T47D (cell line): ENCODE data around the gene PPIP5K2.

ENCODE experiments used
- DNase-seq, 2 experiments: peaks; one replicate each; pipeline versions ENCODE4 v3.0.0 to v3.0.0-alpha.2; 2011 to 2012; ENCODE audit warnings: low read depth in 1 of 2, low spot score in 1 of 2
- JUND ChIP-seq: IDR thresholded peaks from 2 replicates; pipeline ENCODE4 v1.6.1; 2012; ENCODE audit warnings: low read depth
- in situ Hi-C: cut with HindIII; loops from 2 replicates; pipeline ENCODE4 v1.10.0; 2016; ENCODE audit warnings: low sequenced_read_pairs, low pct_unique_long_range_greater_than_20kb

The PPIP5K2 gene

GRCh38 chr5:103247118-103247517 lies 127.0 kb downstream of the PPIP5K2 start:
- no peak for DNase-seq
- TF ChIP-seq JUND: no peak
- in situ Hi-C loops: no loop called here

GRCh38 chr5:103249068-103249467 lies 129.0 kb downstream of the PPIP5K2 start:
- no peak for TF ChIP-seq JUND
- in situ Hi-C loops: no loop called here

GRCh38 chr5:103254921-103255320 lies 134.8 kb downstream of the PPIP5K2 start:
- DNase-seq: no peak
- in situ Hi-C loops: no loop called here
- TF ChIP-seq JUND: no peak

More at GRCh38 chr5:103249068-103249467, 129.0 kb downstream of the PPIP5K2 start:
- DNase-seq: no peak

GRCh38 chr5:103255691-103256090 lies 135.6 kb downstream of the PPIP5K2 start:
- TF ChIP-seq JUND: no peak
- in situ Hi-C loops: no loop called here
- DNase-seq: no peak

GRCh38 chr5:103256178-103256577 lies 136.1 kb downstream of the PPIP5K2 start:
- peak in 1 of 2 experiments; percentile 53 for DNase-seq
- TF ChIP-seq JUND: no peak
- in situ Hi-C loops: no loop called here

GRCh38 chr5:103258368-103258956 lies 138.4 kb downstream of the PPIP5K2 start, which contains the start of gene MACIR:
Gene MACIR (plus strand): TSS chr5:103258763. CDS start chr5:103275920, 17,157 bp downstream.
- no peak for TF ChIP-seq JUND
- in situ Hi-C loops: no loop called here
- DNase-seq: peak; percentile 68 to 99

GRCh38 chr5:103258957-103259704 lies 139.0 kb downstream of the PPIP5K2 start:
- no peak for TF ChIP-seq JUND

GRCh38 chr5:103259705-103260355 lies 139.7 kb downstream of the PPIP5K2 start:
- in situ Hi-C loops: no loop called here
- DNase-seq: peak in 1 of 2 experiments; percentile 60
- no peak for TF ChIP-seq JUND

More at GRCh38 chr5:103258957-103259704, 139.0 kb downstream of the PPIP5K2 start:
- DNase-seq: peak; percentile 20 to 74
- in situ Hi-C loops: no loop called here

- in situ Hi-C loops: no loop called here
- DNase-seq: no peak
- no peak for TF ChIP-seq JUND
Measured at GRCh38 chr5:103260951-103261350, 140.8 kb downstream of the PPIP5K2 start.
